ENCODE results near the gene TMUB2.
A peak's percentile ranks its signal among the peaks of the same experiment; 100 is the strongest.

The TMUB2 gene

DNA sequence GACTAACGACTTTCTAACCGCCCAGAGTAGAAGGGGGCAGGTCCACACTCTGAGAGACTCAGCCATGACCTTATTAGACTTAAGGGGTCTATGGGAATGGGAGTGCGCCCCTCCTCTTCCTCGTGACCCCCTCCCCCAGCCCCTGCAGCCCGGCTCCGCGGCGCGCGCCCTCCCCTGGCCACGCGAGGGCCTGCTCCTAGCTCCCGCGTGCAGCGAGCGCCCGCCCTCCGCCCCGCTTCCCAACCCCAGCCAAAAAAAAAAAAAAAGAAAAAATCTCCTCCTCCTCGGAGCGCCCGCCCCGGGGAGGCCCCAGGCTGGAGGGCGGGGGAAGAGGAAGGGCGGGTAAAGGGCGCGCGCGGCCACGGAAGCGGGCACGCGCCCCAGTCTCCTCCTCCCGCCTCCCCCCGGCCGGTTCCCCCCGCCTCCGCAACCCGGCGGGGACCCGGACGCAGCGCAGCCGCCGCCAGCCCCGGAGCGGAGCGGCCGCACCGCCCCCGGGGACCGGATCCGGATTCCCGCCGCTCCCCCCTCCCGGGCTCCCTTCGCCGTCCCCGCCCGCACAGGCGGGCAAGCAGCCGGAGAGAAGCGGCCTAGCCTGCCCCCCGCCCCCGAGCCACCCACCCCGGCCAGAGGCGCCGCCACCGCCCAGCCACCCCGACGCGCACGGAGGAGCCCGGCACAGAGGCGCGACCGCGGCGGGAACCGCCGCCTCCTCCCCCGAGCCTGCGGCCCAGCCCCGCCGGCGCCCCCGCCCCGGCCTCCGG is 31.8 kb downstream of the TMUB2 start (continued):
- no peak for TF ChIP-seq ZNF335 (tag by site-specific recombination; conservative IDR thresholded peaks at IDR 0.05)
- no peak for TF ChIP-seq ZNF544 (tag by site-specific recombination; IDR thresholded peaks at IDR 0.05)
- no peak for TF ChIP-seq ZNF114 (tag by site-specific recombination; IDR thresholded peaks at IDR 0.05)
- TF ChIP-seq, protein P1, sequence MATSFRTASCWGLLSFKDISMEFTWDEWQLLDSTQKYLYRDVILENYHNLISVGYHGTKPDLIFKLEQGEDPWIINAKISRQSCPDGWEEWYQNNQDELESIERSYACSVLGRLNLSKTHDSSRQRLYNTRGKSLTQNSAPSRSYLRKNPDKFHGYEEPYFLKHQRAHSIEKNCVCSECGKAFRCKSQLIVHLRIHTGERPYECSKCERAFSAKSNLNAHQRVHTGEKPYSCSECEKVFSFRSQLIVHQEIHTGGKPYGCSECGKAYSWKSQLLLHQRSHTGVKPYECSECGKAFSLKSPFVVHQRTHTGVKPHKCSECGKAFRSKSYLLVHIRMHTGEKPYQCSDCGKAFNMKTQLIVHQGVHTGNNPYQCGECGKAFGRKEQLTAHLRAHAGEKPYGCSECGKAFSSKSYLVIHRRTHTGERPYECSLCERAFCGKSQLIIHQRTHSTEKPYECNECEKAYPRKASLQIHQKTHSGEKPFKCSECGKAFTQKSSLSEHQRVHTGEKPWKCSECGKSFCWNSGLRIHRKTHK (tag by site-specific recombination; IDR thresholded peaks at IDR 0.05): no peak
- TF ChIP-seq ZNF266 (tag by site-specific recombination; IDR thresholded peaks at IDR 0.05; ENCODE audit: low read depth): no peak
- TF ChIP-seq HIC1 (tag by site-specific recombination; IDR thresholded peaks at IDR 0.05): no peak
- no peak for TF ChIP-seq ZBTB21 (tag by site-specific recombination; IDR thresholded peaks at IDR 0.05)
- TF ChIP-seq ZBTB8A (tag by site-specific recombination; IDR thresholded peaks at IDR 0.05): peak; percentile 85
- no peak for TF ChIP-seq ZNF785 (tag by site-specific recombination; IDR thresholded peaks at IDR 0.05)
- no peak for TF ChIP-seq ZNF747 (tag by site-specific recombination; IDR thresholded peaks at IDR 0.05)
- no peak for TF ChIP-seq ZIC2 (tag by site-specific recombination; IDR thresholded peaks at IDR 0.05)
- TF ChIP-seq ZNF274 (IDR thresholded peaks at IDR 0.05; ENCODE audit: low read length): no peak
- no peak for TF ChIP-seq ZNF274 (tag by site-specific recombination; IDR thresholded peaks at IDR 0.05; ENCODE audit: borderline replicate concordance)

- TF ChIP-seq GLIS2 (tag by site-specific recombination; IDR thresholded peaks at IDR 0.05) (peak; percentile 10; the same call in 1 of the 2 replicates), ZBTB26 (tag by site-specific recombination; optimal IDR thresholded peaks at IDR 0.05) (peak; percentile 55), ZNF830 (tag by site-specific recombination; IDR thresholded peaks at IDR 0.05; ENCODE audit: low read depth) (no peak), ZNF211 (tag by site-specific recombination; IDR thresholded peaks at IDR 0.05; ENCODE audit: low read depth) (no peak), ZBTB8A (tag by site-specific recombination; IDR thresholded peaks at IDR 0.05) (peak; percentile 42), ZNF677 (tag by site-specific recombination; IDR thresholded peaks at IDR 0.05) (0 out of 2 replicates have a peak, but pooled peaks have one; percentile 13), ZBTB6 (tag by site-specific recombination; IDR thresholded peaks at IDR 0.05) (peak; percentile 21; the same call in 1 of the 2 replicates), ZSCAN30 (tag by site-specific recombination; IDR thresholded peaks at IDR 0.05) (peak; percentile 43; the same call in 1 of the 2 replicates), IKZF3 (tag by site-specific recombination; IDR thresholded peaks at IDR 0.05) (0 out of 2 replicates have a peak, but pooled peaks have one; percentile 32), ZNF561 (tag by site-specific recombination; IDR thresholded peaks at IDR 0.05; ENCODE audit: borderline replicate concordance) (peak; percentile 75), YY1 (tag by site-specific recombination; IDR thresholded peaks at IDR 0.05) (peak; percentile 25; the same call in 1 of the 2 replicates)
- CTCF ChIA-PET: interaction anchor here (2.1 to 4.4 kb wide), 2 partner anchors 11 to 12 kb away, joined by 11 to 33 read pairs; no protein-coding TSS in a partner anchor
- peak overlapping the region; percentile 100 for H3K27ac ChIP-seq (ENCODE audit: extremely low read depth, low read depth, low read length)
Measured at GRCh38 chr17:44219108-44219615, 32.4 kb downstream of the TMUB2 start.

More at GRCh38 chr17:44219108-44219615, 32.4 kb downstream of the TMUB2 start:
- Histone ChIP-seq H3K9me3 (ENCODE audit: control insufficient read depth, insufficient read depth, low read depth, low read length) (no peaks in the 10 kb centered on the region), H3K4me1 (ENCODE audit: control insufficient read depth, insufficient read depth, low read length) (peaks cover 11% of the 10 kb centered on the region), H3K4me3 (ENCODE audit: low read depth, low read length) (peak overlapping the region; percentile 79), H3K36me3 (ENCODE audit: control insufficient read depth in 2 of 2, insufficient read depth in 1 of 2, low read length in 2 of 2) (peaks cover 10 to 33% of the 10 kb centered on the region in 2 experiments; a peak in 2 of 3 replicates)
- POLR2A ChIA-PET: interaction anchor here (0.6 to 3.4 kb wide), 9 partner anchors 9 to 712 kb away, joined by 3 to 38 read pairs (median 7); partner anchors contain the start of genes DBF4B, GRN, SLC25A39 and TMUB2

Measured in HEK293 (cell line).